Inflammatory macrophage treated with lipopolysaccharide for 4 hours (primary cell): ENCODE results near the gene CCDC77.
"Not testable (repeated sequence)": the region's sequence is repeated elsewhere in the genome, so short reads cannot be mapped to it uniquely, and the experiment has no call there.

ENCODE experiments used
- DNase-seq: peaks from one replicate; pipeline ENCODE4 v3.0.0-alpha.2; 2020

Gene CCDC77

GRCh38 chr12:401235-402028 is at the start of gene CCDC77:
Gene CCDC77, plus strand, starts transcription at chr12:401644. Its CDS starts 7,740 bp downstream, at chr12:409384.
- peak; percentile 92 for DNase-seq

GRCh38 chr12:356276-356988 is 45.0 kb upstream of the CCDC77 start:
- DNase-seq: no peak

GRCh38 chr12:359091-359490 is 42.4 kb upstream of the CCDC77 start:
- no peak for DNase-seq

- no peak for DNase-seq
Observed at GRCh38 chr12:366820-367219, 34.6 kb upstream of the CCDC77 start.

- DNase-seq: no peak
Observed at GRCh38 chr12:367972-368371, 33.5 kb upstream of the CCDC77 start.

GRCh38 chr12:370739-371485 is 30.5 kb upstream of the CCDC77 start:
- DNase-seq: not testable (repeated sequence)

GRCh38 chr12:386651-387050 is 14.8 kb upstream of the CCDC77 start:
- no peak for DNase-seq

GRCh38 chr12:388012-388411 is 13.4 kb upstream of the CCDC77 start:
- no peak for DNase-seq

- DNase-seq: peak; percentile 72
Observed at GRCh38 chr12:388541-389141, 12.8 kb upstream of the CCDC77 start.

- DNase-seq: peak; percentile 93
Observed at GRCh38 chr12:389142-390096, 12.0 kb upstream of the CCDC77 start, which contains the start of gene KDM5A. Gene KDM5A, minus strand, starts transcription at chr12:389320. Its CDS starts 229 bp downstream, at chr12:389091.

GRCh38 chr12:400828-401227 is 616 bp upstream of the CCDC77 start:
- DNase-seq: no peak

- DNase-seq: peak; percentile 19
Observed at GRCh38 chr12:402029-402389, 565 bp downstream of the CCDC77 start.

GRCh38 chr12:414859-415258 is 13.4 kb downstream of the CCDC77 start:
- no peak for DNase-seq

GRCh38 chr12:418432-418831 is 17.0 kb downstream of the CCDC77 start:
- no peak for DNase-seq

GRCh38 chr12:422526-422925 is 21.1 kb downstream of the CCDC77 start:
- DNase-seq: no peak

- not testable (repeated sequence) for DNase-seq
Observed at GRCh38 chr12:435737-436136, 34.3 kb downstream of the CCDC77 start.

- DNase-seq: peak; percentile 38
Observed at GRCh38 chr12:442235-442884, 40.9 kb downstream of the CCDC77 start.

GRCh38 chr12:447141-447540 is 45.7 kb downstream of the CCDC77 start:
- DNase-seq: peak; percentile 84

GRCh38 chr12:449203-449602 is 47.8 kb downstream of the CCDC77 start:
- no peak for DNase-seq

GRCh38 chr12:450438-450837 is 49.0 kb downstream of the CCDC77 start:
- no peak for DNase-seq

GRCh38 chr12:452667-453210 is 51.3 kb downstream of the CCDC77 start:
- DNase-seq: no peak
